Trophoblast cell (in vitro differentiated cells and primary cell): ENCODE data around the gene XPO6.
A peak's percentile ranks its signal among the peaks of the same experiment; 100 is the strongest.

ENCODE experiments used
- DNase-seq, 2 donors: peaks; one replicate each; pipeline ENCODE4 v3.0.0-alpha.2; 2016
- H2AFZ ChIP-seq: 2 replicates; pipeline ENCODE4 v1.6.1; 2013; ENCODE audit warnings: low read length, moderate library complexity, mild to moderate bottlenecking; ENCODE audit not compliant: insufficient read depth, poor library complexity
- H2AK5ac ChIP-seq: 2 replicates; pipeline ENCODE4 v1.6.1; 2013; ENCODE audit warnings: mild to moderate bottlenecking, low read length
- H2BK120ac ChIP-seq: 2 replicates; pipeline ENCODE4 v1.6.1; 2013; ENCODE audit warnings: low read length, mild to moderate bottlenecking, moderate library complexity; ENCODE audit not compliant: insufficient read depth, poor library complexity
- H2BK12ac ChIP-seq: 2 replicates; pipeline ENCODE4 v1.6.1; 2013; ENCODE audit warnings: mild to moderate bottlenecking, low read length, moderate library complexity
- H2BK5ac ChIP-seq: 2 replicates; pipeline ENCODE4 v1.6.1; 2013; ENCODE audit warnings: low read length, low read depth, moderate library complexity, mild to moderate bottlenecking; ENCODE audit not compliant: poor library complexity
- H3K14ac ChIP-seq: 2 replicates; pipeline ENCODE4 v1.6.1; 2013; ENCODE audit warnings: mild to moderate bottlenecking, low read length
- H3K18ac ChIP-seq: 2 replicates; pipeline ENCODE4 v1.6.1; 2013; ENCODE audit warnings: mild to moderate bottlenecking, low read length
- H3K23ac ChIP-seq: 2 replicates; pipeline ENCODE4 v1.6.1; 2013; ENCODE audit warnings: low read length
- H3K27ac ChIP-seq: 2 replicates; pipeline ENCODE4 v1.5.1; 2013; ENCODE audit warnings: low read depth, mild to moderate bottlenecking, inconsistent platforms, low read length, moderate library complexity
- H3K27me3 ChIP-seq: 2 replicates; pipeline ENCODE4 v1.6.1; 2013; ENCODE audit warnings: inconsistent platforms, mild to moderate bottlenecking, low read length, moderate library complexity; ENCODE audit not compliant: insufficient read depth
- H3K36me3 ChIP-seq, 2 experiments: 1 replicate in 1 of 2; 2 replicates in 1 of 2; pipeline ENCODE4 v1.6.1; 2013; ENCODE audit warnings: low read length in 2 of 2, mild to moderate bottlenecking in 2 of 2, moderate library complexity in 1 of 2; ENCODE audit not compliant: insufficient read depth in 2 of 2, control insufficient read depth in 1 of 2
- H3K4ac ChIP-seq: 2 replicates; pipeline ENCODE4 v1.6.1; 2013; ENCODE audit warnings: low read depth, mild to moderate bottlenecking, low read length, moderate library complexity
- H3K4me1 ChIP-seq, 2 experiments: 1 replicate in 1 of 2; 2 replicates in 1 of 2; pipeline ENCODE4 v1.6.1; 2013; ENCODE audit warnings: low read length in 2 of 2, mild to moderate bottlenecking in 2 of 2, moderate library complexity in 1 of 2; ENCODE audit not compliant: insufficient read depth in 2 of 2, control insufficient read depth in 1 of 2
- H3K4me2 ChIP-seq: 2 replicates; pipeline ENCODE4 v1.6.1; 2013; ENCODE audit warnings: inconsistent platforms, mild to moderate bottlenecking, low read length, moderate library complexity
- H3K4me3 ChIP-seq: 2 replicates; pipeline ENCODE4 v1.5.1; 2013; ENCODE audit warnings: mild to moderate bottlenecking, low read depth, low read length, inconsistent platforms
- H3K79me1 ChIP-seq: one replicate; pipeline ENCODE4 v1.6.1; 2013; ENCODE audit warnings: low read length
- H3K79me2 ChIP-seq: 2 replicates; pipeline ENCODE4 v1.6.1; 2013; ENCODE audit warnings: low read length, mild to moderate bottlenecking; ENCODE audit not compliant: control insufficient read depth, insufficient read depth, poor library complexity
- H3K9ac ChIP-seq: 2 replicates; pipeline ENCODE4 v1.6.1; 2013; ENCODE audit warnings: mild to moderate bottlenecking, low read length
- H3K9me3 ChIP-seq: 2 replicates; pipeline ENCODE4 v1.6.1; 2013; ENCODE audit warnings: low read depth, mild to moderate bottlenecking, control low read depth, inconsistent platforms, low read length; ENCODE audit not compliant: insufficient read depth
- H4K12ac ChIP-seq: 2 replicates; pipeline ENCODE4 v1.6.1; 2013; ENCODE audit warnings: low read depth, mild to moderate bottlenecking, low read length, moderate library complexity
- H4K8ac ChIP-seq: 2 replicates; pipeline ENCODE4 v1.6.1; 2013; ENCODE audit warnings: low read depth, mild to moderate bottlenecking, low read length, moderate library complexity
- H4K91ac ChIP-seq: one replicate; pipeline ENCODE4 v1.6.1; 2013; ENCODE audit warnings: low read depth, mild to moderate bottlenecking, low read length, moderate library complexity
- WGBS: extraction: QIAGEN DNeasy Blood & Tissue Kit; methylation state at CpG from one replicate; pipeline ENCODE4 v1.1.7; 2013; ENCODE audit warnings: missing lambda C conversion rate; ENCODE audit not compliant: insufficient read length, insufficient coverage; ENCODE audit errors: extremely low coverage; 5-methylcytosine and 5-hydroxymethylcytosine counted together

Gene XPO6

GRCh38 chr16:28103516-28104170 is 108.1 kb downstream of the XPO6 start:
- Histone ChIP-seq H4K91ac (no peak overlapping the region), H3K4ac (no peak overlapping the region), H3K79me1 (no peaks in the 10 kb centered on the region), H3K23ac (no peak overlapping the region), H2AK5ac (no peak overlapping the region), H2BK120ac (no peak overlapping the region), H3K79me2 (no peaks in the 10 kb centered on the region), H3K14ac (no peak overlapping the region), H2BK12ac (no peak overlapping the region), H3K9me3 (no peaks in the 10 kb centered on the region), H3K27ac (no peak overlapping the region), H3K27me3 (no peaks in the 10 kb centered on the region), H4K8ac (no peak overlapping the region), H4K12ac (no peak overlapping the region), H3K9ac (no peak overlapping the region), H3K18ac (no peak overlapping the region), H2BK5ac (no peak overlapping the region), H3K4me2 (no peak overlapping the region), H2AFZ (no peak overlapping the region), H3K4me1 (no peaks in the 10 kb centered on the region), H3K4me3 (no peak overlapping the region), H3K36me3 (peaks cover 66 to 86% of the 10 kb centered on the region in 2 experiments)
- no CpG with 5 or more reads among the region's 14 CpGs for WGBS
- no peak for DNase-seq

GRCh38 chr16:28101533-28101890 is 110.3 kb downstream of the XPO6 start:
- H3K4me1 ChIP-seq: no peaks in the 10 kb centered on the region

GRCh38 chr16:28100810-28101532 is 110.8 kb downstream of the XPO6 start:
- H4K12ac ChIP-seq: no peak overlapping the region
- DNase-seq: no peak
- H4K91ac ChIP-seq: no peak overlapping the region
- no peaks in the 10 kb centered on the region for H3K79me2 ChIP-seq
- H3K36me3 ChIP-seq: peaks cover 57 to 72% of the 10 kb centered on the region in 2 experiments
- H3K27ac ChIP-seq: no peak overlapping the region
- no peaks in the 10 kb centered on the region for H3K4me1 ChIP-seq
- no peak overlapping the region for H4K8ac ChIP-seq
- no peak overlapping the region for H3K4ac ChIP-seq
- peak overlapping the region; percentile 26 for H3K9ac ChIP-seq
- no peak overlapping the region for H3K14ac ChIP-seq
- no peak overlapping the region for H3K4me3 ChIP-seq
- WGBS: no CpG with 5 or more reads among the region's 14 CpGs
- no peak overlapping the region for H3K4me2 ChIP-seq
- no peak overlapping the region for H2BK5ac ChIP-seq
- H2AK5ac ChIP-seq: no peak overlapping the region
- no peaks in the 10 kb centered on the region for H3K79me1 ChIP-seq
- H2BK120ac ChIP-seq: no peak overlapping the region
- no peaks in the 10 kb centered on the region for H3K9me3 ChIP-seq
- no peak overlapping the region for H2AFZ ChIP-seq
- no peaks in the 10 kb centered on the region for H3K27me3 ChIP-seq
- H3K18ac ChIP-seq: no peak overlapping the region
- H3K23ac ChIP-seq: no peak overlapping the region
- H2BK12ac ChIP-seq: no peak overlapping the region

More at GRCh38 chr16:28101533-28101890, 110.3 kb downstream of the XPO6 start:
- H3K23ac ChIP-seq: no peak overlapping the region
- no peak overlapping the region for H3K14ac ChIP-seq
- no peaks in the 10 kb centered on the region for H3K9me3 ChIP-seq
- H3K79me2 ChIP-seq: no peaks in the 10 kb centered on the region
- H4K8ac ChIP-seq: no peak overlapping the region
- H2BK12ac ChIP-seq: no peak overlapping the region
- no peaks in the 10 kb centered on the region for H3K79me1 ChIP-seq
- H4K91ac ChIP-seq: no peak overlapping the region
- H3K18ac ChIP-seq: no peak overlapping the region
- H3K27me3 ChIP-seq: no peaks in the 10 kb centered on the region
- peaks cover 62 to 77% of the 10 kb centered on the region in 2 experiments for H3K36me3 ChIP-seq
- H4K12ac ChIP-seq: no peak overlapping the region
- no peak overlapping the region for H3K9ac ChIP-seq
- no peak overlapping the region for H3K4me2 ChIP-seq
- WGBS: no CpG with 5 or more reads among the region's 6 CpGs
- H3K4me3 ChIP-seq: no peak overlapping the region
- no peak overlapping the region for H2BK120ac ChIP-seq
- no peak overlapping the region for H2BK5ac ChIP-seq
- H3K27ac ChIP-seq: no peak overlapping the region
- no peak overlapping the region for H2AK5ac ChIP-seq
- H2AFZ ChIP-seq: no peak overlapping the region
- no peak overlapping the region for H3K4ac ChIP-seq
- no peak for DNase-seq

GRCh38 chr16:28098959-28099945 is 112.5 kb downstream of the XPO6 start:
- Histone ChIP-seq H3K27ac (no peak overlapping the region), H3K18ac (no peak overlapping the region), H3K4me1 (no peaks in the 10 kb centered on the region), H2BK12ac (no peak overlapping the region), H3K9me3 (no peaks in the 10 kb centered on the region), H3K14ac (no peak overlapping the region), H3K36me3 (peaks cover 50 to 59% of the 10 kb centered on the region in 2 experiments), H3K9ac (no peak overlapping the region), H4K8ac (no peak overlapping the region), H3K4me2 (no peak overlapping the region), H4K12ac (no peak overlapping the region), H3K4me3 (no peak overlapping the region), H4K91ac (no peak overlapping the region), H2AFZ (no peak overlapping the region), H3K23ac (no peak overlapping the region), H2BK5ac (no peak overlapping the region), H3K79me2 (no peaks in the 10 kb centered on the region), H3K79me1 (no peaks in the 10 kb centered on the region), H3K27me3 (no peaks in the 10 kb centered on the region), H2AK5ac (no peak overlapping the region), H2BK120ac (no peak overlapping the region), H3K4ac (no peak overlapping the region)
- WGBS: no CpG with 5 or more reads among the region's 20 CpGs
- DNase-seq: no peak
